ENCODE results near the gene TAOK2.

- no peak for TF ChIP-seq CTCF (IDR thresholded peaks at IDR 0.05; ENCODE audit: poor library complexity)
- TF ChIP-seq EZH2phosphoT487 (IDR thresholded peaks at IDR 0.05; ENCODE audit: low read depth, severe bottlenecking, unreplicated experiment): no peak
- TF ChIP-seq EZH2 (IDR thresholded peaks at IDR 0.05; ENCODE audit: borderline replicate concordance): no peak
Observed at GRCh38 chr16:30025574-30025973, 51.9 kb downstream of the TAOK2 start.
